ENCODE data around the gene ACAT2. TPM values are rescaled to one million over a fixed set of nuclear protein-coding genes. Genes with fewer than 3 reads are reported as not detected.

Gene ACAT2
- total and polyA plus RNA-seq, 12 donors, result 3.4 to 15.3 (median 5.8) TPM

DNA sequence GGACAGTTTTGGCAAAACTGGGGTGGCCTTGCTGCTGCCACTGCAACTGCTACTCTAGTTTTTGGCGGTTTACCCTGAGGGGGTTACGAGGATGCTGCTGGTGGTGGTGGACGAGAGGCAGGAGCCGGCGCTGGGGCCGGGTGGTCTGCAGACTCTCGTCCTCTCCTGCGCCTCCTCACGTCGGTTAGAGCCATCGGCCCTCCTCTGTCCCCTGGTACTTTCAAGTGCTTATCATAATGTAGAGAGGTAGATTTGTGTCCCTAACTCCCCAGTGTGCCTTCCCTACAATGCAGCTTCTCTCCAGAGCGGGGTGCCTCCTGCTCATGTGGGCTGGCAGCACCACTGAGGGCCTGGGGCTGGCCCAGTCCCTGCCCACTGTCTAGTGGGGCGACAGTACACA is 64.2 kb downstream of the ACAT2 start:
- TF ChIP-seq, protein P1, sequence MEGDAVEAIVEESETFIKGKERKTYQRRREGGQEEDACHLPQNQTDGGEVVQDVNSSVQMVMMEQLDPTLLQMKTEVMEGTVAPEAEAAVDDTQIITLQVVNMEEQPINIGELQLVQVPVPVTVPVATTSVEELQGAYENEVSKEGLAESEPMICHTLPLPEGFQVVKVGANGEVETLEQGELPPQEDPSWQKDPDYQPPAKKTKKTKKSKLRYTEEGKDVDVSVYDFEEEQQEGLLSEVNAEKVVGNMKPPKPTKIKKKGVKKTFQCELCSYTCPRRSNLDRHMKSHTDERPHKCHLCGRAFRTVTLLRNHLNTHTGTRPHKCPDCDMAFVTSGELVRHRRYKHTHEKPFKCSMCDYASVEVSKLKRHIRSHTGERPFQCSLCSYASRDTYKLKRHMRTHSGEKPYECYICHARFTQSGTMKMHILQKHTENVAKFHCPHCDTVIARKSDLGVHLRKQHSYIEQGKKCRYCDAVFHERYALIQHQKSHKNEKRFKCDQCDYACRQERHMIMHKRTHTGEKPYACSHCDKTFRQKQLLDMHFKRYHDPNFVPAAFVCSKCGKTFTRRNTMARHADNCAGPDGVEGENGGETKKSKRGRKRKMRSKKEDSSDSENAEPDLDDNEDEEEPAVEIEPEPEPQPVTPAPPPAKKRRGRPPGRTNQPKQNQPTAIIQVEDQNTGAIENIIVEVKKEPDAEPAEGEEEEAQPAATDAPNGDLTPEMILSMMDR (IDR thresholded peaks at IDR 0.05), result no peak
- 93 to 95% methylated on average over 13 of the region's 13 CpGs for WGBS, 2 donors
- DNase-seq, result no peak
- Histone ChIP-seq H3K4me1 (peaks cover 0 to 11% (median 0%) of the 10 kb centered on the region in 9 donors), H3K27me3 (peaks cover 0 to 4% (median 0%) of the 10 kb centered on the region in 7 donors), H3K4me3 (no peak overlapping the region), H3K27ac (no peak overlapping the region), H3K9me3 (no peaks in the 10 kb centered on the region), H3K36me3 (no peaks in the 10 kb centered on the region)
- intact Hi-C loops (cut with DNase I), result no loop called here
- no peak for ATAC-seq

DNA sequence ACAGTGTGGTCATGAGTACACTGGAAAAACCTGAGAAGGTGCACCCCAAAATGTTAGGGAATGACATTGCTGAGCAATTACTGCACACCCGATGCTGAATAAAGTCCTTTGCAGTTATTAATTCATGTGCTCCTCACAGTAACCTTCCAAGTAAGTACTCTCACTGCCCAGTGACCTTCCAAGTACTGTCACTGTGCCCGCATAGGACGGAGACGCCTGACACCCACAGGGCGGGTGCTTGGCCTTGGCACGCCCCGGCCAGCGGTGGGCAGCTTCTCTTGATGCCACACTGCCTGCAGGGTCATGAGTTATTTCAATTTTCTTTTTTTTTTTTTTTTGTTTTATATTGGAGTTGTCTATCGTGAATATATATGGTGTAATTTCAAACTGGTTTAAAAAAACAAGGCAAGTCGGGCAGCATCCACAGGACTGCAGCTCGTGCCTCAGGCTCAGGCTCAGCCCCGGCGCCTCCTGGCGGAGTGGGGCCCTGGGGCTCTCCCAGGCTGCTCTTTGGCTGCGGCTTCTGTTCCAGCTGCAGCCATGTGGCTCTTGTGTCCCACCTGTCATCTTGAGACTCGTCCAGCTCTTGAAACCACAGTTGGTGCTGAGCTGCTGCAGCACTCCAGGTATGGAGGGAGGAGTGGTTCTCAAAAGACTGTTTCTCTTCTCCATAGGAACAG is 65.3 kb downstream of the ACAT2 start:
- ATAC-seq, result peak in 2 of 8 donors; percentile 48 to 53
- TF ChIP-seq, protein P1 (IDR thresholded peaks at IDR 0.05), result no peak

GRCh38 chr6:159828074-159828473 is 66.2 kb downstream of the ACAT2 start:
- ATAC-seq (no peak), DNase-seq (no peak)
- TF ChIP-seq, protein P1 (IDR thresholded peaks at IDR 0.05), result no peak
- peaks cover 0 to 4% (median 0%) of the 10 kb centered on the region in 7 donors for H3K27me3 ChIP-seq
- WGBS, 2 donors, result 57% methylated on average over 7 of the region's 7 CpGs
- peaks cover 0 to 9% (median 2%) of the 10 kb centered on the region in 9 donors for H3K4me1 ChIP-seq
- H3K36me3 ChIP-seq, result no peaks in the 10 kb centered on the region
- H3K27ac ChIP-seq, result no peak overlapping the region
- intact Hi-C loops (cut with DNase I), result no loop called here
- H3K9me3 ChIP-seq, result no peaks in the 10 kb centered on the region
- no peak overlapping the region for H3K4me3 ChIP-seq

More for the DNA sequence above, 65.3 kb downstream of the ACAT2 start:
- no peak for DNase-seq
- Histone ChIP-seq H3K36me3 (no peaks in the 10 kb centered on the region), H3K27me3 (peaks cover 0 to 4% (median 0%) of the 10 kb centered on the region in 7 donors), H3K4me1 (peaks cover 0 to 7% (median 0%) of the 10 kb centered on the region in 9 donors), H3K27ac (no peak overlapping the region), H3K9me3 (no peaks in the 10 kb centered on the region), H3K4me3 (no peak overlapping the region)
- 88% methylated on average over 16 of the region's 16 CpGs for WGBS, 2 donors
- intact Hi-C loops (cut with DNase I), result no loop called here

Other genes starting within 250 kb of the ACAT2 start
- gene SOD2, start 68.8 kb upstream of the ACAT2 start, total RNA-seq, result 1,000 to 10,000 TPM in 1 of 10 donors, 100 to 1,000 TPM in 9; 720 to 1,111 (median 848) TPM
- gene SOD2, start 68.8 kb upstream of the ACAT2 start, polyA plus RNA-seq, result 100 to 1,000 TPM; 144 to 208 TPM
- gene WTAP, start 34.5 kb upstream of the ACAT2 start, total RNA-seq, result 10 to 100 TPM; 44.4 to 70.1 (median 47.2) TPM
- 10 to 100 TPM; 47.8 to 50.4 TPM for gene WTAP, start 34.5 kb upstream of the ACAT2 start, polyA plus RNA-seq
- 100 to 1,000 TPM; 124 to 176 (median 139) TPM for gene TCP1, start 27.6 kb downstream of the ACAT2 start, total RNA-seq
- gene TCP1, start 27.6 kb downstream of the ACAT2 start, polyA plus RNA-seq, result 100 to 1,000 TPM in 1 of 2 donors, 10 to 100 TPM in 1; 71.7 to 156 TPM
- gene MRPL18, start 28.4 kb downstream of the ACAT2 start, total RNA-seq, result 10 to 100 TPM; 53.9 to 70.8 (median 58.8) TPM
- gene MRPL18, start 28.4 kb downstream of the ACAT2 start, polyA plus RNA-seq, result 100 to 1,000 TPM; 116 to 131 TPM
- under 1 TPM in 4 of 10 donors, not detected in 6; 0.13 to 0.72 (median 0.25) TPM for gene PNLDC1, start 38.2 kb downstream of the ACAT2 start, total RNA-seq
- under 1 TPM; 0.09 to 0.29 TPM for gene PNLDC1, start 38.2 kb downstream of the ACAT2 start, polyA plus RNA-seq
- under 1 TPM in 5 of 10 donors, not detected in 5; 0.02 to 0.04 (median 0.02) TPM for gene MAS1, start 128.9 kb downstream of the ACAT2 start, total RNA-seq
- gene MAS1, start 128.9 kb downstream of the ACAT2 start, polyA plus RNA-seq, result not detected
- gene IGF2R, start 207.0 kb downstream of the ACAT2 start, total RNA-seq, result 10 to 100 TPM; 61.7 to 95.6 (median 72.2) TPM
- gene IGF2R, start 207.0 kb downstream of the ACAT2 start, polyA plus RNA-seq, result 10 to 100 TPM; 13.7 to 21.1 TPM

Measured in heart right ventricle (tissue), 16 donors.